LNCaP clone FGC (cell line): Measurements from ENCODE around the gene LGMN.

Source experiments
- DNase-seq: peaks from one replicate; pipeline ENCODE4 v3.0.0-alpha.2; 2011; ENCODE audit warnings: low read depth
- H3K4me3 ChIP-seq: 2 replicates; pipeline ENCODE4 v1.5.1; 2011; ENCODE audit warnings: mild to moderate bottlenecking, low read depth, low read length, control low read depth
- CTCF ChIP-seq: IDR thresholded peaks from 2 replicates; pipeline ENCODE4 v1.5.1; 2012; ENCODE audit warnings: mild to moderate bottlenecking; ENCODE audit not compliant: control insufficient read depth, insufficient read depth; ENCODE audit errors: extremely low read depth

Gene LGMN

GRCh38 chr14:92747701-92748258, 647 bp downstream of the LGMN start:
- TF ChIP-seq CTCF, result no peak
- no peak for DNase-seq
- H3K4me3 ChIP-seq, result peak overlapping the region; percentile 87

- TF ChIP-seq CTCF, result no peak
- H3K4me3 ChIP-seq, result no peak overlapping the region
- no peak for DNase-seq
These were observed 4.2 kb downstream of the LGMN start for GRCh38 chr14:92744198-92744597.

GRCh38 chr14:92740440-92740839, 8.0 kb downstream of the LGMN start:
- no peak for TF ChIP-seq CTCF
- no peak for DNase-seq
- H3K4me3 ChIP-seq, result no peak overlapping the region

- TF ChIP-seq CTCF, result no peak
- H3K4me3 ChIP-seq, result no peak overlapping the region
- DNase-seq, result no peak
These were observed 10.7 kb downstream of the LGMN start for GRCh38 chr14:92737619-92738188.

- no peak for DNase-seq
- no peak overlapping the region for H3K4me3 ChIP-seq
- TF ChIP-seq CTCF, result no peak
These were observed 11.2 kb downstream of the LGMN start for GRCh38 chr14:92737206-92737605.

GRCh38 chr14:92735344-92735743, 13.1 kb downstream of the LGMN start:
- DNase-seq, result no peak
- no peak overlapping the region for H3K4me3 ChIP-seq
- TF ChIP-seq CTCF, result no peak

GRCh38 chr14:92734618-92735017, 13.8 kb downstream of the LGMN start:
- no peak for DNase-seq
- H3K4me3 ChIP-seq, result no peak overlapping the region
- no peak for TF ChIP-seq CTCF
